Mesenchymal stem cell (in vitro differentiated cells and primary cell): ENCODE data around the gene POU4F1.

Source experiments
- DNase-seq: peaks from one replicate; pipeline ENCODE4 v3.0.0-alpha.2; 2013
- H2AFZ ChIP-seq: one replicate; pipeline ENCODE4 v1.6.1; 2013; ENCODE audit warnings: low read depth, mild to moderate bottlenecking, control low read depth, inconsistent platforms, low read length, moderate library complexity
- H2AK5ac ChIP-seq: 2 replicates; pipeline ENCODE4 v1.6.1; 2013; ENCODE audit warnings: low read length, moderate library complexity, mild to moderate bottlenecking, inconsistent platforms; ENCODE audit not compliant: severe bottlenecking
- H2BK120ac ChIP-seq: one replicate; pipeline ENCODE4 v1.6.1; 2013; ENCODE audit warnings: low read depth, mild to moderate bottlenecking, inconsistent platforms, low read length, moderate library complexity
- H2BK12ac ChIP-seq, 2 experiments: one replicate each; pipeline ENCODE4 v1.6.1; 2013; ENCODE audit warnings: inconsistent platforms in 2 of 2, low read length in 2 of 2, mild to moderate bottlenecking in 2 of 2, moderate library complexity in 2 of 2, control low read depth in 1 of 2
- H2BK15ac ChIP-seq: one replicate; pipeline ENCODE4 v1.6.1; 2013; ENCODE audit warnings: mild to moderate bottlenecking, low read depth, inconsistent platforms; ENCODE audit not compliant: poor library complexity, severe bottlenecking
- H2BK5ac ChIP-seq: 2 replicates; pipeline ENCODE4 v1.6.1; 2013; ENCODE audit warnings: low read depth, mild to moderate bottlenecking, low read length, control low read depth, inconsistent platforms; ENCODE audit not compliant: poor library complexity, severe bottlenecking
- H3K14ac ChIP-seq, 2 experiments: one replicate each; pipeline ENCODE4 v1.6.1; 2013; ENCODE audit warnings: inconsistent platforms in 2 of 2, low read length in 2 of 2, control low read depth in 1 of 2, mild to moderate bottlenecking in 1 of 2, moderate library complexity in 1 of 2
- H3K18ac ChIP-seq, 2 experiments: one replicate each; pipeline ENCODE4 v1.6.1; 2013; ENCODE audit warnings: inconsistent platforms in 2 of 2, low read length in 2 of 2, control low read depth in 1 of 2, low read depth in 1 of 2, mild to moderate bottlenecking in 1 of 2
- H3K23ac ChIP-seq, 2 experiments: one replicate each; pipeline ENCODE4 v1.6.1; 2013; ENCODE audit warnings: inconsistent platforms in 2 of 2, low read length in 2 of 2, mild to moderate bottlenecking in 2 of 2, moderate library complexity in 2 of 2, control low read depth in 1 of 2
- H3K27ac ChIP-seq: 2 replicates; pipeline ENCODE4 v1.5.1; 2013; ENCODE audit warnings: mild to moderate bottlenecking, moderate library complexity, low read length, control low read depth, inconsistent platforms; ENCODE audit not compliant: poor library complexity, severe bottlenecking
- H3K27me3 ChIP-seq, 2 experiments: 2 replicates each; pipeline versions ENCODE4 v1.6.1 to v1.7.0; 2013; ENCODE audit warnings: low read length in 2 of 2, mild to moderate bottlenecking in 2 of 2, moderate library complexity in 2 of 2, control low read depth in 1 of 2, inconsistent platforms in 1 of 2; ENCODE audit not compliant: control insufficient read depth in 1 of 2, insufficient read depth in 1 of 2
- H3K36me3 ChIP-seq, 2 experiments: 2 replicates each; pipeline versions ENCODE4 v1.6.1 to v1.7.0; 2013; ENCODE audit warnings: low read length in 2 of 2, control low read depth in 1 of 2, inconsistent platforms in 1 of 2, low read depth in 1 of 2, mild to moderate bottlenecking in 1 of 2; ENCODE audit not compliant: insufficient read depth in 2 of 2, control insufficient read depth in 1 of 2
- H3K4ac ChIP-seq, 2 experiments: one replicate each; pipeline ENCODE4 v1.6.1; 2013; ENCODE audit warnings: inconsistent platforms in 2 of 2, low read length in 2 of 2, mild to moderate bottlenecking in 2 of 2, moderate library complexity in 2 of 2, control low read depth in 1 of 2, low read depth in 1 of 2
- H3K4me1 ChIP-seq: 2 replicates; pipeline ENCODE4 v1.6.1; 2013; ENCODE audit warnings: low read depth, low read length, control low read depth; ENCODE audit not compliant: control insufficient read depth, insufficient read depth
- H3K4me2 ChIP-seq: 2 replicates; pipeline ENCODE4 v1.6.1; 2013; ENCODE audit warnings: low read length, mild to moderate bottlenecking, inconsistent platforms; ENCODE audit not compliant: poor library complexity, severe bottlenecking
- H3K4me3 ChIP-seq, 2 experiments: 2 replicates each; pipeline versions ENCODE4 v1.5.1 to v1.7.0; 2013; ENCODE audit warnings: low read length in 2 of 2, mild to moderate bottlenecking in 2 of 2, control low read depth in 1 of 2, low read depth in 1 of 2; ENCODE audit not compliant: insufficient read depth in 1 of 2
- H3K79me1 ChIP-seq: replicated peaks from 2 replicates; pipeline ENCODE4 v1.6.1; 2013; ENCODE audit warnings: mild to moderate bottlenecking, control low read depth, low read length, inconsistent platforms; ENCODE audit not compliant: poor library complexity, severe bottlenecking
- H3K9ac ChIP-seq: 2 replicates; pipeline ENCODE4 v1.7.0; 2013; ENCODE audit warnings: mild to moderate bottlenecking, low read length, moderate library complexity
- H3K9me3 ChIP-seq: 2 replicates; pipeline ENCODE4 v1.7.0; 2013; ENCODE audit warnings: mild to moderate bottlenecking, low read length; ENCODE audit not compliant: control insufficient read depth
- H4K8ac ChIP-seq: one replicate; pipeline ENCODE4 v1.6.1; 2013; ENCODE audit warnings: inconsistent platforms, mild to moderate bottlenecking, low read length, moderate library complexity
- H4K91ac ChIP-seq: one replicate; pipeline ENCODE4 v1.6.1; 2013; ENCODE audit warnings: mild to moderate bottlenecking, low read length, inconsistent platforms
- WGBS: methylation state at CpG from one replicate; pipeline ENCODE4 v1.1.7; 2013; ENCODE audit warnings: mixed read lengths; 5-methylcytosine and 5-hydroxymethylcytosine counted together

The POU4F1 gene

GRCh38 chr13:78572459-78572858 lies 30.9 kb downstream of the POU4F1 start:
- Histone ChIP-seq H2AFZ (no peak overlapping the region), H3K9me3 (no peaks in the 10 kb centered on the region), H3K4me1 (no peaks in the 10 kb centered on the region), H2BK5ac (no peak overlapping the region), H2BK120ac (no peak overlapping the region), H3K27ac (no peak overlapping the region), H4K91ac (no peak overlapping the region), H3K4ac (no peak overlapping the region), H2BK12ac (no peak overlapping the region), H3K14ac (no peak overlapping the region), H4K8ac (no peak overlapping the region), H3K36me3 (no peaks in the 10 kb centered on the region), H3K18ac (no peak overlapping the region), H3K9ac (no peak overlapping the region), H2BK15ac (no peak overlapping the region), H3K23ac (no peak overlapping the region), H3K4me3 (no peak overlapping the region), H3K27me3 (no peaks in the 10 kb centered on the region), H2AK5ac (no peak overlapping the region), H3K4me2 (no peak overlapping the region), H3K79me1 (no peaks in the 10 kb centered on the region)
- 77% methylated on average over 4 of the region's 5 CpGs for WGBS
- no peak for DNase-seq

GRCh38 chr13:78569029-78569428 lies 34.3 kb downstream of the POU4F1 start:
- Histone ChIP-seq H2BK5ac (no peak overlapping the region), H3K27me3 (no peaks in the 10 kb centered on the region), H2BK15ac (no peak overlapping the region), H3K23ac (no peak overlapping the region), H3K79me1 (no peaks in the 10 kb centered on the region), H3K4me2 (no peak overlapping the region), H4K91ac (no peak overlapping the region), H2AFZ (no peak overlapping the region), H3K4me3 (no peak overlapping the region), H2BK12ac (no peak overlapping the region), H3K9me3 (no peaks in the 10 kb centered on the region), H3K27ac (no peak overlapping the region), H3K4me1 (no peaks in the 10 kb centered on the region), H4K8ac (no peak overlapping the region), H3K4ac (no peak overlapping the region), H2BK120ac (no peak overlapping the region), H3K9ac (no peak overlapping the region), H3K18ac (no peak overlapping the region), H3K36me3 (no peaks in the 10 kb centered on the region), H3K14ac (no peak overlapping the region), H2AK5ac (no peak overlapping the region)
- DNase-seq: no peak
- no CpG with 5 or more reads among the region's 1 CpG for WGBS

GRCh38 chr13:78566631-78567030 lies 36.7 kb downstream of the POU4F1 start:
- Histone ChIP-seq H3K18ac (no peak overlapping the region), H2BK120ac (no peak overlapping the region), H3K4me1 (no peaks in the 10 kb centered on the region), H3K14ac (no peak overlapping the region), H2BK5ac (no peak overlapping the region), H3K4me2 (no peak overlapping the region), H3K79me1 (no peaks in the 10 kb centered on the region), H3K9ac (no peak overlapping the region), H3K4me3 (no peak overlapping the region), H4K91ac (no peak overlapping the region), H2BK12ac (no peak overlapping the region), H3K36me3 (no peaks in the 10 kb centered on the region), H2BK15ac (no peak overlapping the region), H3K27ac (no peak overlapping the region), H3K27me3 (no peaks in the 10 kb centered on the region), H2AFZ (no peak overlapping the region), H3K23ac (no peak overlapping the region), H4K8ac (no peak overlapping the region), H3K9me3 (no peaks in the 10 kb centered on the region), H3K4ac (no peak overlapping the region), H2AK5ac (no peak overlapping the region)
- DNase-seq: no peak
- WGBS: 93% methylated on average over 4 of the region's 5 CpGs

GRCh38 chr13:78562237-78562889 lies 41.0 kb downstream of the POU4F1 start:
- H3K4me1 ChIP-seq: no peaks in the 10 kb centered on the region
- H2BK5ac ChIP-seq: no peak overlapping the region
- no peak overlapping the region for H2BK12ac ChIP-seq
- H3K4me2 ChIP-seq: no peak overlapping the region
- H4K91ac ChIP-seq: no peak overlapping the region
- H3K23ac ChIP-seq: no peak overlapping the region
- no peak overlapping the region for H4K8ac ChIP-seq
- no peak overlapping the region for H3K4me3 ChIP-seq
- no peak overlapping the region for H2BK120ac ChIP-seq
- H2AFZ ChIP-seq: no peak overlapping the region
- no peak overlapping the region for H2BK15ac ChIP-seq
- H3K14ac ChIP-seq: no peak overlapping the region
- H3K27me3 ChIP-seq: no peaks in the 10 kb centered on the region
- WGBS: 72% methylated on average over 4 of the region's 5 CpGs
- no peak overlapping the region for H3K18ac ChIP-seq
- H3K9me3 ChIP-seq: no peaks in the 10 kb centered on the region
- no peak overlapping the region for H3K27ac ChIP-seq
- no peaks in the 10 kb centered on the region for H3K36me3 ChIP-seq
- no peak overlapping the region for H3K4ac ChIP-seq
- no peaks in the 10 kb centered on the region for H3K79me1 ChIP-seq
- no peak overlapping the region for H3K9ac ChIP-seq
- H2AK5ac ChIP-seq: no peak overlapping the region
- DNase-seq: no peak
